T-cell (primary cell): Measurements from ENCODE around the gene DACT1. TPM values are rescaled to one million over a fixed set of nuclear protein-coding genes. Genes with fewer than 3 reads are reported as not detected.

Source experiments
- ATAC-seq, 4 experiments: fragments of 200-7000 bp in 3 of 4; fragments of 150-1000 bp in 1 of 4; cut with Tn5 transposase; replicated peaks in 1 of 4; 1 replicate in 3 of 4; 2 replicates in 1 of 4; pipeline ENCODE4 v1.10.0; 2021; ENCODE audit warnings: moderate library complexity in 3 of 4, mild to moderate bottlenecking in 2 of 4, moderate number of reproducible peaks in 1 of 4
- CTCF ChIA-PET, 2 donors: fragments of 300-600 bp; sonication (Branson Sonifier 250); formaldehyde crosslinking; loops; one replicate each; lab custom pipeline; 2022; ENCODE audit warnings: antibody characterized with exemption in 2 of 2; lab: Charles Lee
- POLR2A ChIA-PET, 2 donors: fragments of 300-600 bp; sonication (Branson Sonifier 250); formaldehyde crosslinking; loops; one replicate each; lab custom pipeline; 2022; ENCODE audit warnings: antibody characterized with exemption in 2 of 2; lab: Charles Lee
- DNase-seq, 35 experiments: peaks; one replicate each; pipeline versions ENCODE4 v3.0.0 to v3.0.0-alpha.2; 2013 to 2023
- H3K27ac ChIP-seq: one replicate; pipeline ENCODE4 v1.5.1; 2013; ENCODE audit warnings: low read length
- H3K27me3 ChIP-seq, 2 experiments: replicated peaks in 1 of 2; 1 replicate in 1 of 2; 2 replicates in 1 of 2; pipeline versions ENCODE4 v1.6.1 to v1.7.0; 2013; ENCODE audit warnings: low read length in 1 of 2, mixed read lengths in 1 of 2; ENCODE audit not compliant: control insufficient read depth in 2 of 2, insufficient read depth in 2 of 2; ENCODE audit errors: extremely low read depth in 1 of 2
- H3K36me3 ChIP-seq, 2 donors: 1 replicate in 1 of 2; 2 replicates in 1 of 2; pipeline versions ENCODE4 v1.6.1 to v1.7.0; 2013; ENCODE audit warnings: low read length in 1 of 2; ENCODE audit not compliant: control insufficient read depth in 2 of 2, insufficient read depth in 1 of 2; ENCODE audit errors: extremely low read depth in 1 of 2
- H3K4me1 ChIP-seq, 2 experiments: 1 replicate in 1 of 2; 2 replicates in 1 of 2; pipeline versions ENCODE4 v1.6.1 to v1.7.0; 2013; ENCODE audit warnings: low read length in 2 of 2, mixed read lengths in 1 of 2; ENCODE audit not compliant: insufficient read depth in 2 of 2, control insufficient read depth in 1 of 2; ENCODE audit errors: extremely low read depth in 1 of 2
- H3K4me3 ChIP-seq, 2 donors: 1 replicate in 1 of 2; 2 replicates in 1 of 2; pipeline versions ENCODE4 v1.5.1 to v1.7.0; 2013; ENCODE audit warnings: mild to moderate bottlenecking in 2 of 2, low read length in 1 of 2, moderate library complexity in 1 of 2; ENCODE audit not compliant: control insufficient read depth in 1 of 2; ENCODE audit errors: extremely low read depth in 1 of 2
- H3K9me3 ChIP-seq: 2 replicates; pipeline ENCODE4 v1.7.0; 2013
- H3K27ac Mint-ChIP-seq, 2 donors: one replicate each; pipeline ENCODE4 v1.8.0; 2020 to 2021; ENCODE audit warnings: mild to moderate bottlenecking in 2 of 2, mixed read lengths in 2 of 2
- H3K27me3 Mint-ChIP-seq, 2 donors: one replicate each; pipeline ENCODE4 v1.8.0; 2021 to 2022; ENCODE audit warnings: mixed read lengths in 2 of 2
- H3K36me3 Mint-ChIP-seq: one replicate; pipeline ENCODE4 v1.8.0; 2021; ENCODE audit warnings: mixed read lengths
- H3K4me1 Mint-ChIP-seq, 3 donors: one replicate each; pipeline ENCODE4 v1.8.0; 2020 to 2022; ENCODE audit warnings: mixed read lengths in 3 of 3, mild to moderate bottlenecking in 1 of 3
- H3K4me3 Mint-ChIP-seq, 3 donors: one replicate each; pipeline ENCODE4 v1.8.0; 2020 to 2022; ENCODE audit warnings: mild to moderate bottlenecking in 3 of 3, mixed read lengths in 3 of 3, moderate library complexity in 3 of 3
- H3K9me3 Mint-ChIP-seq, 3 donors: one replicate each; pipeline ENCODE4 v1.8.0; 2020 to 2022; ENCODE audit warnings: mixed read lengths in 3 of 3
- WGBS: methylation state at CpG from one replicate; pipeline ENCODE4 v1.1.5; 2013; ENCODE audit warnings: missing lambda C conversion rate; ENCODE audit not compliant: insufficient coverage; 5-methylcytosine and 5-hydroxymethylcytosine counted together
- total RNA-seq, 35 experiments: library from RNA in 6 of 35; stranded (reverse) in 6 of 35; fragments of 120-200 nt in 1 of 35; gene quantifications; one replicate each; pipeline versions ENCODE4 v1.2.1 to v1.2.4 and lab custom pipeline; 2013 to 2026

Gene DACT1
- total RNA-seq, 5 donors from 2014 or later (not counting 1 experiment from before 2014, with no cell fraction given), result 5.6 to 35.9 (median 10.0) TPM

DNA sequence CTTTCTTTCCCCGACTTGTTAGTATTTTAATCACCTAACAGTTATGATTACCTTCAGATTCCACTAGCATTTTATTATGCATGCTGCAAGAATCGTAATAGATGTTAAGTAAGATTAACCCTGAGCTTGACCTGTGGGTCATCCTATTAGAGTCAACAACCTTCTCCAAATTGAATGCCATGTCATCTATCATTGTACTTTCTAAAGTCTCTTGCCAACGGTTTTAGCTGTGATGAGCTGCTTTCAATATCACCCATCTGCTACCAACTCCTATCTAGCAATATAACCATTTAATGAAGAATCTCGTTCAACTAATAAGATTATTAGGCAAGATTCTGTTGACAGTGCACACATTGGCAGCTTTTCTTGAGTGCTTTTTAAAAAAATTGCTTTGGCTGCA, 33.7 kb downstream of the DACT1 start:
- no peak overlapping the region for H3K4me3 ChIP-seq
- H3K9me3 Mint-ChIP-seq, result no peaks in the 10 kb centered on the region
- no peak overlapping the region for H3K27ac ChIP-seq
- no peaks in the 10 kb centered on the region for H3K27me3 ChIP-seq
- DNase-seq, result no peak
- no peaks in the 10 kb centered on the region for H3K4me1 Mint-ChIP-seq
- no peaks in the 10 kb centered on the region for H3K36me3 ChIP-seq
- H3K4me1 ChIP-seq, result no peaks in the 10 kb centered on the region
- WGBS, result 71% methylated on average over 1 of the region's 4 CpGs
- ATAC-seq, result no peak
- H3K36me3 Mint-ChIP-seq, result no peaks in the 10 kb centered on the region
- H3K9me3 ChIP-seq, result no peaks in the 10 kb centered on the region
- H3K27me3 Mint-ChIP-seq, result no peaks in the 10 kb centered on the region
- ChIA-PET POLR2A (interaction anchor here in 1 of 2 donors (0.6 kb wide), 1 partner anchor 29 kb away, joined by 5 read pairs; no protein-coding TSS in a partner anchor), CTCF (no interaction called here)
- no peak overlapping the region for H3K4me3 Mint-ChIP-seq
- no peak overlapping the region for H3K27ac Mint-ChIP-seq

DNA sequence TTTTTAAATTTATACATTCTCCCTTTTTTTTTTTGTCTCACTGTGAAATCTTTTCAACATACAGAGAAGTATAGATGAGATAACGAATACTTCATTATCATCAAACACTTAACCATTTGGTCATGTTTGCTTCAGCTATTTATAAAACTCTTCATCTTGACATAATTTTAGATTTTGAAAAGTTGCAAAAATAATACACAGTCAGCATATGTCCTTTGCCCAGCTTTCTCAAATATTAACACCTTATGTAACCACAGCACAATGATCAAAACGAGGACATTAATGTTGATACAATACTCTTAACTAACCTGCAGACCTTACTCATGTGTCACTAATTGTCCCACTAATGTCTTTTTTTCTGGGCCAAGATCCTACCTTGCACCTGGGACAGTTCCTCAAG, 36.0 kb downstream of the DACT1 start:
- no peaks in the 10 kb centered on the region for H3K36me3 ChIP-seq
- no peaks in the 10 kb centered on the region for H3K4me1 ChIP-seq
- ChIA-PET CTCF (interaction anchor here in 1 of 2 donors (0.6 kb wide), 1 partner anchor 903 kb away, joined by 3 read pairs; the partner anchor contains the start of gene CCDC175), POLR2A (no interaction called here)
- no peak for DNase-seq
- no peak overlapping the region for H3K4me3 ChIP-seq
- 100% methylated on average over 1 of the region's 2 CpGs for WGBS
- H3K27ac ChIP-seq, result no peak overlapping the region
- no peaks in the 10 kb centered on the region for H3K9me3 ChIP-seq
- ATAC-seq, result no peak
- H3K27me3 ChIP-seq, result no peaks in the 10 kb centered on the region
- H3K4me3 Mint-ChIP-seq, result no peak overlapping the region
- H3K27ac Mint-ChIP-seq, result no peak overlapping the region
- H3K9me3 Mint-ChIP-seq, result no peaks in the 10 kb centered on the region
- no peaks in the 10 kb centered on the region for H3K36me3 Mint-ChIP-seq
- H3K27me3 Mint-ChIP-seq, result no peaks in the 10 kb centered on the region
- no peaks in the 10 kb centered on the region for H3K4me1 Mint-ChIP-seq

DNA sequence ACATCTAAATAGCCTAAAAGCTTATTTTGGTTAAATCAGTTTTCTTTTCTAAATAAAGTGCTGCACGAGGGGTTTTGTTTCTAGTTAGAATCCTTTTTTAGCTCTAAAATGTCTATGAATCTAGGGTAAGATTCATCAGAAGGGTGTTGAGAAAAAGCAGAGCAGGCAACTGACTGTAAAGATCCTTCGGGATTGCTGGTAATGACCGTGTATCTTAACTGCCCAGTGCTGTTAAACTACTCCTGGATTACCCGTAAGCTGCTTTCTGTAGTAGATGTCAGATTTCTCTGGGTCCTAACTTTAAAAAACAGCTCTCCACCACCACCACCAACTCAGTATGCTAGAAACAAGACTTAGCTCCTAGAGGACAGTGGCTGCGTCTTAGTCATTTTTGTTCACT, 39.2 kb downstream of the DACT1 start:
- no peaks in the 10 kb centered on the region for H3K36me3 Mint-ChIP-seq
- no peak overlapping the region for H3K4me3 Mint-ChIP-seq
- Histone ChIP-seq H3K27me3 (no peaks in the 10 kb centered on the region), H3K4me1 (no peaks in the 10 kb centered on the region), H3K4me3 (no peak overlapping the region), H3K27ac (no peak overlapping the region), H3K36me3 (no peaks in the 10 kb centered on the region), H3K9me3 (no peaks in the 10 kb centered on the region)
- H3K27ac Mint-ChIP-seq, result no peak overlapping the region
- ATAC-seq (no peak), DNase-seq (no peak)
- ChIA-PET POLR2A (no interaction called here), CTCF (no interaction called here)
- H3K27me3 Mint-ChIP-seq, result no peaks in the 10 kb centered on the region
- no CpG with 5 or more reads among the region's 5 CpGs for WGBS
- no peaks in the 10 kb centered on the region for H3K4me1 Mint-ChIP-seq
- no peaks in the 10 kb centered on the region for H3K9me3 Mint-ChIP-seq

DNA sequence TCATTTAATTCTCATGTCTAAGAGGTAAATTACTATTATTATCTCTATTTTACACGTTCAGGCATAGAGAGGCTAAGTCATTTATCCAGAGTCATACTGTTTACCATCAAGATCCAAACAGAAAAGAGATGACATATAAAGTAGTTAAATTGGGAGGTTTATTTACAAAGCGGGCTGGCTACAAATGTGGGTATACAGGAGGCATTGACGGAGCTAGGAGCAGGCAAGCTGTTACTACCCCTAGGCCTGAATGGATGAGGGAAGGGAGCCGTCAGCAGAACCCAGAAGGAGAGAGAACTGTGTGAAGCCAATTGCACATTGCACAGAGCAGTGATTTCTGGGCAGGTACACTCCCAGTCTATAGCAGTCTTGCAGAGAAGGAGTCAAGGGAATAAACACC, 39.8 kb downstream of the DACT1 start:
- Mint-ChIP-seq H3K4me1 (no peaks in the 10 kb centered on the region), H3K4me3 (no peak overlapping the region), H3K27ac (no peak overlapping the region), H3K27me3 (no peaks in the 10 kb centered on the region), H3K9me3 (no peaks in the 10 kb centered on the region), H3K36me3 (no peaks in the 10 kb centered on the region)
- Histone ChIP-seq H3K36me3 (no peaks in the 10 kb centered on the region), H3K27me3 (no peaks in the 10 kb centered on the region), H3K9me3 (no peaks in the 10 kb centered on the region), H3K4me3 (no peak overlapping the region), H3K4me1 (no peaks in the 10 kb centered on the region), H3K27ac (no peak overlapping the region)
- no peak for ATAC-seq
- DNase-seq, result no peak
- POLR2A ChIA-PET, result no interaction called here
- 94% methylated on average over 2 of the region's 4 CpGs for WGBS
- CTCF ChIA-PET, result no interaction called here

GRCh38 chr14:58677996-58678395, 40.2 kb downstream of the DACT1 start:
- no peaks in the 10 kb centered on the region for H3K27me3 Mint-ChIP-seq
- ChIA-PET POLR2A (no interaction called here), CTCF (no interaction called here)
- no peak overlapping the region for H3K27ac Mint-ChIP-seq
- H3K9me3 ChIP-seq, result no peaks in the 10 kb centered on the region
- H3K27me3 ChIP-seq, result no peaks in the 10 kb centered on the region
- H3K9me3 Mint-ChIP-seq, result no peaks in the 10 kb centered on the region
- no peak overlapping the region for H3K4me3 ChIP-seq
- H3K36me3 ChIP-seq, result no peaks in the 10 kb centered on the region
- WGBS, result 100% methylated on average over 1 of the region's 1 CpG
- no peak overlapping the region for H3K27ac ChIP-seq
- no peaks in the 10 kb centered on the region for H3K4me1 Mint-ChIP-seq
- H3K36me3 Mint-ChIP-seq, result no peaks in the 10 kb centered on the region
- DNase-seq (no peak), ATAC-seq (no peak)
- H3K4me3 Mint-ChIP-seq, result no peak overlapping the region
- H3K4me1 ChIP-seq, result no peaks in the 10 kb centered on the region

GRCh38 chr14:58680698-58681097, 42.9 kb downstream of the DACT1 start:
- DNase-seq, result no peak
- ChIA-PET POLR2A (interaction anchor here in 1 of 2 donors (0.6 kb wide), 1 partner anchor 85 kb away, joined by 3 read pairs; no protein-coding TSS in a partner anchor), CTCF (no interaction called here)
- 67% methylated on average over 3 of the region's 4 CpGs for WGBS
- Mint-ChIP-seq H3K4me1 (no peaks in the 10 kb centered on the region), H3K27me3 (no peaks in the 10 kb centered on the region), H3K9me3 (no peaks in the 10 kb centered on the region), H3K27ac (no peak overlapping the region), H3K36me3 (no peaks in the 10 kb centered on the region), H3K4me3 (no peak overlapping the region)
- Histone ChIP-seq H3K27ac (no peak overlapping the region), H3K9me3 (no peaks in the 10 kb centered on the region), H3K4me1 (no peaks in the 10 kb centered on the region), H3K27me3 (no peaks in the 10 kb centered on the region), H3K4me3 (no peak overlapping the region), H3K36me3 (no peaks in the 10 kb centered on the region)
- ATAC-seq, result no peak
